Hepatic stellate cell (primary cell): Measurements from ENCODE around the gene IFT88.

Source experiments
- DNase-seq: peaks from one replicate; pipeline ENCODE4 v3.0.0; 2011; ENCODE audit warnings: low spot score

The IFT88 gene

DNA sequence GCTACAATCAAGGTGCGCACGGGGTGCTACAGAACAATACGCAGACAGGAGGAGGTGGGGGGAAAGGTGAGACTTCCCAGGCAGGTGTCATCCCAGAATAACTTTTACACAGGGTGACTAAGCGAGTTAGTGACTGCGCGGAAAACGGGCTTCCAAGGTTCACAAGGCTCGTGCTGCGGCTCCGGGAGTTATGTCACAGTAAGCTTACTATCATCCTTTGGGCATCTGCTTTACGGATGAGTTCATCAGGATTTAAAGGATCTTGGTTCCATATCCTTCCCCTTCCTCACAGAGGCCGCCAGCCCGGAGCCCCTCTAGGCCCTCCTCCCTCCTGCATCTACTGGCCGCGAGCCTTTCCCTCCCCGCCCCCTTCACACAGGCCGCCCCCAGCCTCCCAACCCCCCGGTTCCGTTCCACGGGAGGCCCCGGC, 474 bp upstream of the IFT88 start:
- no peak for DNase-seq

DNA sequence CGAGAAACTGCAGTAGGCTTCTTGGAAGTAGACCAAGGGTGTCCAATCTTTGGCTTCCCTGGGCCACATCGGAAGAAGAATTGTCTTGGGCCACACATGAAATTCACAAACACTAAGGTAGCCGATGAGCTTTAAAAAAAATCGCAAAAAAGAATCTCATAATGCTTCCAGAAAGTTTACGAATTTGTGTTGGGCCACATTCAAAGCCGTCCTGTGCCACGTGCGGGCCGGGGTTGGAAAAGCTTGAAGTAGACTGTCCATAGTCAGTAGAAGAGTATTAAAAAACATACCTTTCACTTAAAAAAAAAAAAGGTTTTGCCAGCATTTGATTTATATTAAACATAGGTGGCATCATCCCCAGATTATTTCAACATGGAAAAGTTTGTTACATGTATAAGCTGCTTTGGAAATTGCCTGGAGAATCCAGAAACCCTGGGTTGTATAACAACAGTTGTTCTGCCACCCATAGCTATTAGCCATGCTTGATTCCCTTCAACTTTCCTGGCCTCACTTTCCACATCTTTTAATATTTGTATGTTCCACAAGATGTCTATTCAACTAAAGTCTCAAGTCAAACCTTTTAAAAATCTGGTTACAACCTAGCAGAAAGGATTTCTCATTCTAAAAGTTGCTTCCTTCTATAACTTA, 1.0 kb downstream of the IFT88 start:
- no peak for DNase-seq

DNA sequence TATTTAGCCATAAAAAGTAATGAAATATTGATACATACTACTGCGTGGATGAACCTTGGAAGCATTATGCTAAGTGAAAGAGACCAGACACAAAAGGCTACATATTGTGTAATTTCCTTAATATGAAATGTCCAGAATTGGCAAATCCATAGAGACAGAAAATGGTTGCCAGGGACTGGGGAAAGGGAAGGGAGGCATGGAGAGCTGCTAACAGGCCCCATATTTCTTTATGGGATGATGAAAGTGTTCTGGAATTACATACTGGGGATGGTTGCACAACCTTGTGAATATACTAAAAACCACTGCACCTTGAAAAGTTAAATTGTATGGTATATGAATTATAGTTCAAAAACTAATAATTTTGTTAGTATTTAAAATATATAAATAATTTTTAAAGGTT, 3.6 kb downstream of the IFT88 start:
- no peak for DNase-seq

DNA sequence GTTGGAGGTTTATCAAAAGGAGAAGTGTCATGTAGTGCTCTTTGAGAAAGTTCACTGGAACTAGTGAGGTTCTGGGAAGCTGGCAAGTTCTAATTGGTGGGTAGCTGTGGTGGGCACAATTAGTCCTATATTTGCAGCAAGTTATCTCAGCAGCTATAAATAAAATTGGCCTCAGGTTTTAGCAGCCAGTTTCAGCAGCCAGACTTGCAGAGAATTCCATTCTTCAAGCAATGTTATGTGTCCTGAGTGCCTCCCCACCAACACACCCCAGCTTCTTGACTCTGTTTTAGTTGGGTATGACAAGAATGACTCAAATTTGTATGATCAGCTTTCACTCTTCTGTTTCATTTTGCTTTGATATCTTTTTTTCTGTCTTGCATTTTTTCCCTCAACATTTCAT, 4.7 kb downstream of the IFT88 start:
- DNase-seq: no peak

DNA sequence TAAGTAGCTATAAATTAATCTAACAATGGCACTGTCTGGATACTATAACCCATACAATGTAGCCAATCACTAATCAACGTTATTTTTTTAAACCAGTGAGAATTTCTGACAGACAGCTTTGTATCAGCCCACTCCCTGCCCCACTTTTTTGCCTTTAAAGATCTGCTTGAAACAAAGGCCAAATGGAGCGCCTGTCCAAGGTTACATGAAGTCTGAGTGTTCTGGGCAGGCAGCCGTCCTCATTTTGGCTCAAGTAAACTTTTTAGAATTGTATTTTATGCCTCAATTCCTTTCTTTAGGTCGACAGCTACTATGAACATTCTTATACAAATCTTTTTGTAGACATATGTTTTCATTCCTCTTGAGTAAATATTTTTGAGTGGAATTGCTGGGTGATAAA, 6.2 kb downstream of the IFT88 start:
- no peak for DNase-seq

DNA sequence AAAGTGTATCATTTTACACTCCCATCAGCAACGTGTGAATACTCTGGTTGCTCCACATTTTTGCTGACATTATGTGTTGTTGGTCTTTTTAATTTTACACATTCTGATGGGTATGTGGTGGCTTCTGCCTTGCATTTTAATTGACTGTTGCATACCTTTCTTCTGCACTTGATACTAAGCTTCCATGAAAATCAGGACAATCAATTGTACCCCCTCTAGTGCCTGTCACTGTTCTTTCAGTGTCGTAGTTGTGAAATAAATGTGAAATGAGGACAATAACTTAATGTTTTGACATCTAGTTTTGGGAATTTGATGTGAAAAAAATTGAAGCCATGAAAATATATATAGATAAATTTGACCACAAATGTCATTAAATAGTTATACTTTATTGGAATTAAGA, 6.7 kb downstream of the IFT88 start:
- no peak for DNase-seq

DNA sequence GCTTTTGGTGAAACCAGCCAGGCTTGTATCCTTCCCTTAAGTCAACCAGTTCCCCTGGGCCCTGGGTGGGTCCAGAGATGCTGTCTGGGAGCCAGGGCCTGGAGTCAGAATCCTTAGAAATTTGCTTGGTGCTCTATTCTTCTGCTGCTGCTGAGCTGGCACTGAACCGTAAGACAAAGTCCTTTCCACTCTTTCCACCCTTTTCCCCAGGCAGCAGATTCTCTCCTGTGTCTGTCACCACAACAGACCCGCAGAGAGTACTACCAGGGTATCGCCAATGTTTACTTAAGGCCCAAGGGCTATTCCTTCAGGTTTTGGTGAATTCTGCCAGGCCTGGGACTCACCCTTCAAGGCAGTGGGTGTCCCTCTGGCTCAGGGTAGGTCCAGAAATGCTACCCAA, 12.2 kb downstream of the IFT88 start:
- no peak for DNase-seq

DNA sequence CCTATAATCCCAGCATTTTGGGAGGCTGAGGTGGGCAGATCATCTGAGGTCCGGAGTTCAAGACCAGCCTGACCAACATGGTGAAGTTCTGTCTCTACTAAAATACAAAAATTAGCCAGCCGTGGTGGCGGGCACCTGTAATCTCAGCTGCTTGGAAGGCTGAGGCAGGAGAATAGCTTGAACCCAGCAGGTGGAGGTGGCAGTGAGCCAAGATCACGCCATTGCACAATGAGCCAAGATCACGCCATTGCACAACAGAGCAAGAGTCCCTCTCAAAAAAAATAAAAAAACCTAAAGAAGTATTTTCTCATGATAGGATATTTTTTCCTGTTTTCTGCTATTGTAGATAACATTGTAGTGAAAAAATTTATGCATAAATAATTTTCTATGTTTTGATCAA, 13.3 kb downstream of the IFT88 start:
- no peak for DNase-seq

DNA sequence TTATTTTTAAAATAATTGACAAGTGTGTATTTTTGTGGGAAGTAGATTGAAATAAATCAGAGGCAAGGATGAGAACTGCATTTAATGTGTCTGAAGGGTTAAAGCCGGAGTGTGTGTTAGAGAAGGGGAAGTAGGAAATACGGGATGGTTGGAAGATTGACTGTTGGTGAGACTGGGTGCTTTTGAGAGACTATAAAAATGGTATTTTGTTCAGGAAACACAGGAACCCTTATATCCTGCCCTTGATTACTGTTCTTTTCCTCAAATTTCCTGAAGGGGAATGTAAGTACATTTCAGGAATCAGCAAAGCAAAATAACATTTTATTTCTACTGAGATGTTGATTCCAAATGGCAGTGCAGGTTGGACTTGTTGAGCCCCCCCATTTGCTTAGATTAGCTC, 15.1 kb downstream of the IFT88 start:
- no peak for DNase-seq

DNA sequence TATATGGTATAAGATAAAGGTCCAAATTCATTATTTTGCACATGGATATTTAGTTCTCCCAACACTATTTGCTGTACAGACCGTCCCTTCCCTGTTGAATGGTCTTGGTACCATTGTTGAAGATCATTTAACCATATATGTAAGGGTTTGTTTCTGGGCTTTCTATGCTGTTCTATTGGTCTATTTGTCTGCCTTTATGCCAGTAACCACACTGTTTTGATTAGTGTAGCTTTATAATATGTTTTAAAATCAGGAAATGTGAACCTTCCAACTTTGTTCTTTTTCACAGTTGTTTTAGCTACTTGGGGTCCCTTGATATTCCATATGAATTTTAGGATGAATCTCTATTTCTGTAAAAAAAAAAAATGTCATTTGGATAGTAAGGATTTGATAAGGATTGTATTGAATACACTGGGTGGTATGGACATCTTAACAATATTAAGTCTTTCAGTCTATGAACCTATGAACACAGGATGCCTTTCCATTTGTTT, 16.9 kb downstream of the IFT88 start:
- DNase-seq: no peak

DNA sequence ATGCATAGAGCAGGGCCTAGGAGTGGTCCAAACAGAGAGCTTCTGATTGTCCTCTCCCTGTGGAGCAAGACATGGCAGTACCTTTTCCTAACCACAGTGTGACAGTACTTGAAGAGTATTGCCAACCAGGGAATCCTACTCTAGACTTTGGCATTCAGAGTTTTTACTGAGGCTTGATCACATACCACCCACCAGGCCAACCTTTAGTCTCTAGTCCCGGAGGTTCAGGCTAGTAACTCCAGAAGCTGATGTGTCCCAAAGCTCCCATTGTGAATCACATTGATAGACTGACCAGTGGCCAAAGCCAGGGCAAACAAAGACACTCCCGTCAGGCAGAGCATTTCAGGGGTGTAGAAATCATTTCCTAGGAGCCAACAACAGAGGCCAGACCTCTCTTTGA, 18.4 kb downstream of the IFT88 start:
- DNase-seq: no peak

DNA sequence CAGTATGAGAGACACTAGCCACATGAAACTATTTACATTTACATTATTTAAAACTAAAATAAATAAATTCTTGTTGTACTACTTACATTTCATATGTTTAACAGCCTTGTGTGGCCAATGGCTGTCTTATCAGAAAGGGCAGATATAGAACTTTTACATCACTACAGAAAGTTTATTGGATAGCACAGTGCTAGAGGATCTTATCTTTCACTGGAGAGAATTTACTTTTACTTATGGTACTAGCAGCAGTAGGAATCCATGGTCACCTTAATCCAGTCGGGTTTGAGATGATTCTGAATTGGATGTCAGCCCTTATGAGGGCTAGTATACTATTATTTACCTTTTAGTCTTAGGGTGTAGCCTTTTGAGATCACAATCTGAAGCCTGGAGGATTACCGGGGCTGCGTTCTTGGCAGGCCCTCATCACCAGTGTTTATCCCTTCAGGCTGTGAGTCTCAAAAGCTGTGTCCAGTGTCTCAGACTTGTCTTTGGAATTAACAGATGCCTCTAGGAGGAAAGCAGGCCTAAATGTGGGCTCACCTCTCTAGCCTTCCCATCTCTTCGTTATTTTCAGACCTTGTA, 21.7 kb downstream of the IFT88 start:
- no peak for DNase-seq

DNA sequence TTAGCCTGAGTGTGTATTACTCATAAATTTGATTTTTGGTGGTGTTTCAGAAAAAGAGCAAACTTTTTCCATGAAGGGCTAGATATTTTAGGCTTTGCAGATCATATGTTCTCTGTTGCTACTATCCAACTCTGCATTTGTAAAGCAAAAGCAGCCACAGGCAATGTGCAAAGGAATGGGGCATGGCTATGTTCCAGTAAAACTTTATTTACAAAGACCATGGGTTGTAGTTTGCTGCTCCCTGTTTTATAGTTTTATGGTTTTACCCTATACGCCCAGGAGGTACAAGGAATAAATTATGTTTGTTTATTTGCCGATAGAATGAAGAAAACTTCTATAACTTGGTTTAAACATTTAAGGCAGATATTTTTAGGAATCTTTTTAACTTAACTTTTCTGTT, 23.6 kb downstream of the IFT88 start:
- DNase-seq: no peak

DNA sequence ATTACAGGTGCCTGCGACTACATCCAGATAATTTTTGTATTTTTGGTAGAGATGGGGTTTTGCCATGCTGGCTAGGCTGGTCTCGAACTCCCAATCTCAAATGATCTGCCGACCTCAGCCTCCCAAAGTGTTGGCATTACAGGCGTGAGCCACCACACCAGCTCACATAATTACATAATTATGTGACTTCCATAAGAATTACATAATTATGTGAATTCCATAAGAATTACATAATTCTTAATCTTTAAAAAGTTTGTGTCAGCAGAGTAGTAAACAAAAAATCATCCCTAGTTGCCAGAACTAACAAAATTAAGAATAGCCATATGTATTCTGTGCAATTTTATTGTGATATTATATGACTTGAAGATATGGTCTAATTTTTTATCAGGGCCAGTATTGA, 25.6 kb downstream of the IFT88 start:
- DNase-seq: no peak

DNA sequence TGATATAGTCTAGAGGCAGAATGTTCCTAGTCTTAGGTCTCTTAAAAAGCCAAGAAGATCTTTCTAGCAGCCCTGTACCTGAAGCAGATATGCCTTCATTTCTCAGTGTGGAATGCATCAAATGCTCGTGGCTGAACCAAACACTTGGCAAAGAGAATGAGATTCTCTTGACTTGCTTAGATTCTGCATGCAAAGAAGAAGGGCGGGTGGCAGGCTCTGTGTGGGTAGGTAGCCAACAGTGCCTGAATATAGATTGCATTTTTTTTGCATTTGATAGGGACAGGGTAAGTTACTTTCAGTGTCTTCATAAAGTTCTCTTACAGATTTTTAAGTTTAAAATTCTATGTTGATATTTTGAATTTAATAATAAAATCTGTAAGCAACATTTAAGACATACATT, 27.3 kb downstream of the IFT88 start:
- no peak for DNase-seq

DNA sequence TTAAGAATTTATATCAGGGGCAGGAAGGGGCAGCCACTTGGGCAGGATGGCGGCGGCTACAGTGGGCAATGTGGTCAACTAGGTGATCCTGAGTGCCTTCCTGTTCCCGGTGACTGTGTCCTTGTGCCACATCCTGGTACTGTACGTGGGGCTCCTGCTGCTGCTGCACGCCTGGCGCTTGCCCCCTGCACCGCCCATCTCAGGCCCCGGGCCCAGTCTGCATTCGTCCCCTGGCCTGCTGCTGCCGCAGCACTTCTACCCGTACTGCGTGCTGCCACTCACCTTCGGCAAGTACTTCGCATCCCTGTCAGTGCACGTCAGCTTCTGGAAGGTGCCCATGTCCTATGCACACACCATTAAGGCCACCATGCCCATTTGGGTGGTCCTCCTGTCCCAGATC, 40.1 kb downstream of the IFT88 start:
- DNase-seq: no peak

DNA sequence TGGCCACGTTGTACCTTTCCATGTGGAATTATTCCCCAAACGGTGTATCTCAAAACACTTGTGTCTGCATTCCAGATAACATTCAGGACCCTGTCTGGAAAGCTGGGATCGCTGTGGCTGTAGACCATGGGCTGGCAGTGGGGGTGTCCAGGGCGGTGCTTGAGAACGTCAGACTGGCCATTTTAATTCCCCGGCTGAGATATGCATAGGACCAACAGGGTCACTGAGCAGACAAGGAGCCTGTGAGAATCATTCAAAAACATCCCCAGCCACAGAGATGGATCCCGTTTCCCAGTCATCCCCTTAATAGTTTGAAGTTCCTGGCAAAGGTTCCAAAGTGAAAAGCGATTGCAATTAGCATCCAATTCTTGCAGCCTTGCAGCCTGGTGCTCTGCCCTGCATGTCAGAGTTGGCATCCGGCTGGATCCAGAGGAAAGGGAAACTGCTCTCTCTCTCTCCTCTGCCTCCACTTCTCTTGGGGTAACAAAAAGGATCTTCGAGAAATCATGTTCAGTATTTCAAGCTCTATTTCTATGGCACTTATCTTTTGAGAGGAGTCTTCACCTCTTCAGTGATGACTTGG, 41.6 kb downstream of the IFT88 start:
- DNase-seq: no peak

DNA sequence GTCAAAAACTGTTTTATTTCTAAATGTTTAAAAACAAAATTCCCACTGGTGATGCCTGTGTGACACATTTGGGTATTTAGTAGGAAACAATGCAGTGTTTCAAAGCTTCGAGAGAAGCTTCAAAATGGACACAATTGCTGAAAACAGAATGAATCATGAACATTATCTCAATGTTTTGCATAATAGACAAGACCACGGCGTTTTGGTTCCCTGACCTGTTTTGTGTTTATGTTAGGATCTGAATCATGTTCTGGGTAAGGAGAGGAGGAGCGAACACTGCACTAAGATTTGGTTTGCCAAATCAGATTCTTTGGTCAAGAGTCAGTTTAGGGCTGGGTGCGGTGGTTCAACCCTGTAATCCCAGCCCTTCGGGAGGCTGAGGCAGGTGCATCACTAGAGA, 42.2 kb downstream of the IFT88 start:
- DNase-seq: peak; percentile 17

DNA sequence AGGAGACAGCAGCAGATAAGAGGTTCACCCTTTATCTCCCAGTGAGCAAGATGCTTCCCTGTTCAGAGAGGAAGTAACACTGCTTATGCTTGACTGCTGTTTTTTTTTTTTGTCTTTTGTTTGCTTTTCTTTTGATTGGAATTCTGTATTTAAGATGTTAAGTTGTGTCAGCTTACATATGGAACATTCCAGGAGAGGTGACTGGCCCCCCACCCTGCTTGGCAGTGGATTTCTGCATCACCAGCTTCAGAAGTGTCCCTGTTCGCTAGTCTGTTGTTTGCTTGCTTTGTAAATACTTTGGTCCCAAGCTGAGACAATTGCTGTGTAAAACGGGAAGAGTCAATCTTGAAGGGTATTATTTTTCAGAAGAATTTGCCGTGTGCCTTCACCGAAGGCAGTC, 43.0 kb downstream of the IFT88 start:
- no peak for DNase-seq

DNA sequence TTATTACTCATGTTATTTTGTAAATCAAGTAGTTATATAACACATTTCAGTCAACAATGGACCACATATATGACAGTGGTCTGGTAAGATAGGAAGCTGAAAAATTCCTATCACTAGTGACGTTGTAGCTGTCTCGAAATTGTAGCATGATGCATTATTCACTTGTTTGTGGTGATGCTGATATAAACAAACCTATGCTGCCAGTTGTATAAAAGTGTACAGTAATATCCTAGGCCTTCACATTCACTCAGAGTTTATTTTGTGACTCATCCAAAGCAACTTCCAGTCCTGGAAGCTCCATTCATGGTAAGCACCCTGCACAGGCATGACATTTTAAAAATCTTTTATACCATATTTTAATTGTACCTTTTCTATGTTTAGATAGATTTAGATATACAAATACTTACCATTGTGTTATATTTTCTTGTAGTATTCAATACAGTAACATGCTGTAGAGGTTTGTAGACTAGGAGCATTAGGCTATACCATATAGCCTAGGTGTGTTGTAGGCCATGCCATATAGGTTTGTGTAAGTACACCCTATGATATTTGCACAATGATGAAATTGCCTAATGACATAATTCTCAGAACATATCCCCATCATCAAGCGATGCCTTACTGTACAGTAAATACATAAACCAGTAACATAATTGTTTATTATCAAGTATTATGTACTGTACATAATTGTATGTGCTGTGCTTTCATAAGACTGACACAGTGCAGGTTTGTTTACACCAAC, 49.3 kb downstream of the IFT88 start:
- peak; percentile 43 for DNase-seq

DNA sequence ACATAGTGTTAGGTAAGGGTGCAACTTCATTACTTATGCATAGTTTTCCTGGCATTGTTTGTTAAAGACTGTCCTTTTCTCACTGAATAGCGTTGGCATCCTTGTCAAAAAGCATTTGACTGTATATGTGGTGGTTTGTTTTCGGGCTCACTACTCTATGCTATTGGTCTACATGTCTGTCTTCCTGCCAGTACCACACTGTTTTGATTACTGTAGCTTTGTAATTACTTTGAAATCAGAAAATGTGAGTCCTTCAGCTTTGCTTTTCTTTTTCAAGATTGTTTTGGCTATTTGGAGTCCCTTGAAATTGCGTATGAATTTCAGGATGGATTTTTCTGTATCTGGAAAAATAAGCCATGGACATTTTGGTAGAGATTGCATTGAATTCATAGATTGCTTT, 56.0 kb downstream of the IFT88 start:
- no peak for DNase-seq

DNA sequence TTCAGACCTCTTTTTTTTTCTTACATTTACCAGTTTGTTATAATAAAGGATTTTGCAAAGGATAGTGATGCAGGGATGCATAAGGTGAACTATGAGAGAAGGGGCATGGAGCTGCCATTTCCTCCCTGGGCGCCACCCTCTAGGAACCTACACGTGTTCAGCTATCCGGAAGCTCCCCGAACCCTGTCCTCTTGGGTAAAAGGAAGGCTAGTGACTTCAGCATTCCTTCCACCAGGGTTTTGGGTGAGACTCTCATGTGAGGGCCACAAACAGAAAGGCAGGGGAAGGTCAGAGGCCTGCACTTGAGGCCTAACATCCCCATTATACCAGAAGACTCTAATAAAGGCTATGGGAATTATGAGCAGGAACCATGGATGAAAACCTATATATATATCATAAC, 57.3 kb downstream of the IFT88 start:
- no peak for DNase-seq

DNA sequence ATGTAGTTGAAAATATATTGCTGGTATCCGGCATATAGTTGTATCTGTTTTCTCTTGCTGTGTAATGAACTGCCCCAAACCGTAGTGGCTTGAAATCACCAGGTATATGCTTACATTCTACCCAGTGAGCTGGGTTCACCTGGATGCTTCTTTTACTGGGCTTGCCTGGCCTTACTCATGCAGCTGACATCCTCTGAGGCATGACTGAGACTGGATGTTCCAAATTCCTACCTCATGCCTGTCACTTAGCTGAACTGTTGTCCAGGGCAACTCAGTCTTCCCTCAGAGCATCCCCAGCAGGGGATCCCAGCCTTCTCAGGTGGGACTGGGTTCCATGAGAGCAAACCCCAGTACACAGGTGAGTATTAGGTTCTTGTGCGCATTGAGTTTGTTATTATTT, 66.8 kb downstream of the IFT88 start:
- no peak for DNase-seq
